Mammary epithelial cell (primary cell): ENCODE measurements around the gene GSTK1.

ENCODE experiments used
- EZH2 ChIP-seq: IDR thresholded peaks from 2 replicates; pipeline ENCODE4 v1.6.1; 2012; ENCODE audit warnings: low read length, inconsistent platforms, borderline replicate concordance
- TF ChIP-seq, protein P1 (sequence below), 2 donors: IDR thresholded peaks in 1 of 2; conservative IDR thresholded peaks in 1 of 2; 2 replicates each; pipeline ENCODE4 v1.5.1; 2011 to 2012; ENCODE audit warnings: inconsistent platforms in 2 of 2, low read length in 2 of 2, mild to moderate bottlenecking in 2 of 2, control low read depth in 1 of 2, low read depth in 1 of 2; ENCODE audit not compliant: insufficient read depth in 1 of 2; ENCODE audit errors: extremely low read depth in 1 of 2

DNA sequence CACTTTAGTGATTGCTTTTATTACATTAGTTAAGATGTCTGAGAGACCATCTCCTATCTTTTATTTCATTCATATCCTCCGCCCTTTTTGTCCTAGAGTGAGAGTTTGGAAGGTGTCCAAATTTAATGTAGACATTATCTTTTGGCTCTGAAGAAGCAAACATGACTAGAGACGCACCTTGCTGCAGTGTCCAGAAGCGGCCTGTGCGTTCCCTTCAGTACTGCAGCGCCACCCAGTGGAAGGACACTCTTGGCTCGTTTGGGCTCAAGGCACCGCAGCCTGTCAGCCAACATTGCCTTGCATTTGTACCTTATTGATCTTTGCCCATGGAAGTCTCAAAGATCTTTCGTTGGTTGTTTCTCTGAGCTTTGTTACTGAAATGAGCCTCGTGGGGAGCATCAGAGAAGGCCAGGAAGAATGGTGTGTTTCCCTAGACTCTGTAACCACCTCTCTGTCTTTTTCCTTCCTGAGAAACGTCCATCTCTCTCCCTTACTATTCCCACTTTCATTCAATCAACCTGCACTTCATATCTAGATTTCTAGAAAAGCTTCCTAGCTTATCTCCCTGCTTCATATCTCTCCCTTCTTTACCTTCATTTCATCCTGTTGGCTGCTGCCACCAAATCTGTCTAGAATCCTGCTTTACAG is 42.3 kb downstream of the GSTK1 start:
- TF ChIP-seq, protein P1, sequence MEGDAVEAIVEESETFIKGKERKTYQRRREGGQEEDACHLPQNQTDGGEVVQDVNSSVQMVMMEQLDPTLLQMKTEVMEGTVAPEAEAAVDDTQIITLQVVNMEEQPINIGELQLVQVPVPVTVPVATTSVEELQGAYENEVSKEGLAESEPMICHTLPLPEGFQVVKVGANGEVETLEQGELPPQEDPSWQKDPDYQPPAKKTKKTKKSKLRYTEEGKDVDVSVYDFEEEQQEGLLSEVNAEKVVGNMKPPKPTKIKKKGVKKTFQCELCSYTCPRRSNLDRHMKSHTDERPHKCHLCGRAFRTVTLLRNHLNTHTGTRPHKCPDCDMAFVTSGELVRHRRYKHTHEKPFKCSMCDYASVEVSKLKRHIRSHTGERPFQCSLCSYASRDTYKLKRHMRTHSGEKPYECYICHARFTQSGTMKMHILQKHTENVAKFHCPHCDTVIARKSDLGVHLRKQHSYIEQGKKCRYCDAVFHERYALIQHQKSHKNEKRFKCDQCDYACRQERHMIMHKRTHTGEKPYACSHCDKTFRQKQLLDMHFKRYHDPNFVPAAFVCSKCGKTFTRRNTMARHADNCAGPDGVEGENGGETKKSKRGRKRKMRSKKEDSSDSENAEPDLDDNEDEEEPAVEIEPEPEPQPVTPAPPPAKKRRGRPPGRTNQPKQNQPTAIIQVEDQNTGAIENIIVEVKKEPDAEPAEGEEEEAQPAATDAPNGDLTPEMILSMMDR (conservative IDR thresholded peaks at IDR 0.05 in 1 of 2, IDR thresholded peaks at IDR 0.05 in 1 of 2; ENCODE audit: extremely low read depth in 1 of 2, insufficient read depth in 1 of 2, low read depth in 1 of 2, low read length in 2 of 2), result peak; percentile 76 to 80
- TF ChIP-seq EZH2, result no peak
